Adrenal gland (tissue), 12 donors: Measurements from ENCODE around the gene LAMA2. TPM values are rescaled to one million over a fixed set of nuclear protein-coding genes. Genes with fewer than 3 reads are reported as not detected.

ENCODE experiments used
- DNase-seq, 7 donors: peaks; one replicate each; pipeline ENCODE4 v3.0.0-alpha.2; 2019 to 2020
- H3K27ac ChIP-seq, 5 donors: fragments of 200-600 bp; sonication (generic) in 4 of 5; 1 replicate in 3 of 5; 2 replicates in 2 of 5; pipeline versions ENCODE4 v1.5.1 to v1.8.0; 2016 to 2020; ENCODE audit warnings: mild to moderate bottlenecking in 1 of 5
- H3K27me3 ChIP-seq: fragments of 200-600 bp; 2 replicates; pipeline ENCODE4 v1.8.0; 2021
- H3K36me3 ChIP-seq, 2 donors: fragments of 200-600 bp; replicated peaks in 1 of 2; 1 replicate in 1 of 2; 2 replicates in 1 of 2; pipeline versions ENCODE4 v1.5.1 to v1.8.0; 2018 to 2022
- H3K4me1 ChIP-seq, 2 donors: fragments of 200-600 bp; replicated peaks in 1 of 2; 1 replicate in 1 of 2; 2 replicates in 1 of 2; pipeline versions ENCODE4 v1.5.1 to v1.8.0; 2018 to 2021
- H3K4me3 ChIP-seq, 4 donors: fragments of 200-600 bp; sonication (generic) in 3 of 4; one replicate each; pipeline ENCODE4 v1.5.1; 2016 to 2018
- H3K9me3 ChIP-seq, 3 donors: fragments of 200-600 bp; sonication (generic) in 1 of 3; replicated peaks in 1 of 3; 1 replicate in 2 of 3; 2 replicates in 1 of 3; pipeline versions ENCODE4 v1.5.1 to v1.8.0; 2016 to 2021
- CTCF ChIP-seq, 6 experiments: fragments of 450-650 bp in 4 of 6; fragments of 200-600 bp in 2 of 6; sonication (generic) in 1 of 6; IDR thresholded peaks; 1 replicate in 5 of 6; 2 replicates in 1 of 6; pipeline versions ENCODE4 v1.5.1 to v1.8.0; 2016 to 2021; ENCODE audit warnings: antibody characterized with exemption in 6 of 6, mild to moderate bottlenecking in 2 of 6, moderate library complexity in 1 of 6
- POLR2A ChIP-seq, 2 donors: fragments of 450-650 bp; IDR thresholded peaks; one replicate each; pipeline ENCODE4 v1.6.1; 2017; ENCODE audit warnings: antibody characterized with exemption in 2 of 2, mild to moderate bottlenecking in 2 of 2, moderate library complexity in 1 of 2
- WGBS, 4 donors: extraction: QIAGEN DNeasy Blood & Tissue Kit in 2 of 4; methylation state at CpG; one replicate each; pipeline versions ENCODE4 v1.1.5 to v1.1.7; 2013 to 2017; 5-methylcytosine and 5-hydroxymethylcytosine counted together
- intact Hi-C, 2 donors: fragments of 100-400 bp; cut with DNase I; formaldehyde crosslinking; loops; one replicate each; pipeline versions ENCODE4 v1.14.1 to v1.15.0; 2022 to 2023
- polyA plus RNA-seq, 3 donors: library from polyadenylated mRNA; stranded (reverse); fragments of 200-250 nt in 2 of 3; fragments of 350-450 nt in 1 of 3; fragmentation: Illumina TruSeq in 1 of 3; extraction: RNeasy Lipid Tissue Mini Kit (QIAGEN cat#74804) in 1 of 3; gene quantifications; one replicate each; pipeline ENCODE4 v1.2.3, GENCODE V29; 2013 to 2014
- total RNA-seq, 9 donors: library from RNA; depleted of rRNA in 4 of 9; stranded (reverse); fragments of >200 nt in 4 of 9; fragments of 120-200 nt in 1 of 9; fragmentation: NEBNext Ultra II Directional in 1 of 9; extraction: Animal tissue kit (Norgen Biotek cat#: 25700) in 1 of 9; gene quantifications; one replicate each; pipeline versions ENCODE4 v1.1.0 to v1.2.4, GENCODE V29; 2013 to 2023
- donor health status: healthy with polysubstance abuse.
- donor health status: Bipolar disorder and iron deficiency.
- donor health status: DM: yes; HTN: yes; CAD: no.
- donor health status: DM: no; HTN: no; CAD: no.
- donor health status: DM: no; HTN: no; CAD: no.
- donor health status: DM: yes; HTN: yes; CAD: no.

Gene LAMA2
- total and polyA plus RNA-seq, 12 donors: 5.8 to 105 (median 38.9) TPM

- Histone ChIP-seq H3K27me3 (no peaks in the 10 kb centered on the region), H3K27ac (no peak overlapping the region), H3K4me1 (no peaks in the 10 kb centered on the region), H3K36me3 (no peaks in the 10 kb centered on the region), H3K9me3 (no peaks in the 10 kb centered on the region), H3K4me3 (no peak overlapping the region)
- no peak for TF ChIP-seq CTCF (IDR thresholded peaks at IDR 0.05)
- no peak for TF ChIP-seq POLR2A (IDR thresholded peaks at IDR 0.05)
- no peak for DNase-seq
- intact Hi-C loops: no loop called here
- 88 to 96% (median 89%) methylated on average over 1 of the region's 1 CpG for WGBS, 4 donors
Observed at GRCh38 chr6:129385117-129385516, 502.2 kb downstream of the LAMA2 start.

GRCh38 chr6:129390900-129391299 lies 508.0 kb downstream of the LAMA2 start:
- Histone ChIP-seq H3K9me3 (no peaks in the 10 kb centered on the region), H3K27ac (no peak overlapping the region), H3K4me3 (no peak overlapping the region), H3K4me1 (no peaks in the 10 kb centered on the region), H3K27me3 (peaks cover 4% of the 10 kb centered on the region), H3K36me3 (no peaks in the 10 kb centered on the region)
- DNase-seq: no peak
- TF ChIP-seq POLR2A (IDR thresholded peaks at IDR 0.05) (no peak), CTCF (IDR thresholded peaks at IDR 0.05) (no peak)
- intact Hi-C loops: no loop called here
- 69 to 81% (median 77%) methylated on average over 2 of the region's 2 CpGs for WGBS, 4 donors

- no peaks in the 10 kb centered on the region for H3K36me3 ChIP-seq
- H3K4me3 ChIP-seq: no peak overlapping the region
- intact Hi-C loops: no loop called here
- TF ChIP-seq CTCF (IDR thresholded peaks at IDR 0.05) (no peak), POLR2A (IDR thresholded peaks at IDR 0.05) (no peak)
- WGBS, 4 donors: 75 to 91% (median 78%) methylated on average over 2 of the region's 2 CpGs
- peaks cover 4% of the 10 kb centered on the region for H3K27me3 ChIP-seq
- DNase-seq: no peak
- H3K4me1 ChIP-seq: no peaks in the 10 kb centered on the region
- no peaks in the 10 kb centered on the region for H3K9me3 ChIP-seq
- H3K27ac ChIP-seq: no peak overlapping the region
Observed at GRCh38 chr6:129393654-129394053, 510.7 kb downstream of the LAMA2 start.

- peaks cover 4% of the 10 kb centered on the region for H3K27me3 ChIP-seq
- no peaks in the 10 kb centered on the region for H3K9me3 ChIP-seq
- 90 to 96% (median 92%) methylated on average over 4 of the region's 4 CpGs for WGBS, 4 donors
- H3K27ac ChIP-seq: no peak overlapping the region
- no peak overlapping the region for H3K4me3 ChIP-seq
- peaks cover 0 to 4% of the 10 kb centered on the region in 2 donors for H3K4me1 ChIP-seq
- DNase-seq: no peak
- H3K36me3 ChIP-seq: no peaks in the 10 kb centered on the region
- TF ChIP-seq CTCF (IDR thresholded peaks at IDR 0.05) (no peak), POLR2A (IDR thresholded peaks at IDR 0.05) (no peak)
- intact Hi-C loops: no loop called here
Observed at GRCh38 chr6:129398764-129399163, 515.8 kb downstream of the LAMA2 start.
